Activated CD4-positive, alpha-beta T cell treated with anti-CD3 and anti-CD28 coated beads, Interleukin-10, Interleukin-2, amounts not matched to agents 100 ng/mL and 50 ng/mL, durations not matched to agents 16 hours and 8 hours (primary cell): ENCODE data around the gene BLOC1S4.
"Not testable (repeated sequence)": the region's sequence is repeated elsewhere in the genome, so short reads cannot be mapped to it uniquely, and the experiment has no call there.

ENCODE experiments used
- DNase-seq: peaks from one replicate; pipeline ENCODE4 v3.0.0-alpha.2; 2020

Gene BLOC1S4

GRCh38 chr4:6716018-6716911, at the start of gene BLOC1S4:
Gene BLOC1S4, plus strand, starts transcription at chr4:6716174. Its CDS starts 36 bp downstream, at chr4:6716210.
- peak; percentile 92 for DNase-seq

- DNase-seq = no peak
These were observed 47.6 kb upstream of the BLOC1S4 start for GRCh38 chr4:6668391-6668790.

GRCh38 chr4:6671648-6672047, 44.3 kb upstream of the BLOC1S4 start:
- DNase-seq = no peak

GRCh38 chr4:6672131-6672530, 43.8 kb upstream of the BLOC1S4 start:
- DNase-seq = no peak

GRCh38 chr4:6672541-6673190, 43.3 kb upstream of the BLOC1S4 start:
- DNase-seq = not testable (repeated sequence)

- peak; percentile 69 for DNase-seq
These were observed 42.7 kb upstream of the BLOC1S4 start for GRCh38 chr4:6673191-6673659.

- DNase-seq = peak; percentile 96
These were observed 42.1 kb upstream of the BLOC1S4 start for GRCh38 chr4:6673660-6674499.

GRCh38 chr4:6674500-6675149, 41.3 kb upstream of the BLOC1S4 start:
- DNase-seq = peak; percentile 81

GRCh38 chr4:6676722-6677558, 39.0 kb upstream of the BLOC1S4 start:
- DNase-seq = no peak

GRCh38 chr4:6680372-6681034, 35.5 kb upstream of the BLOC1S4 start:
- no peak for DNase-seq

- no peak for DNase-seq
These were observed 34.8 kb upstream of the BLOC1S4 start for GRCh38 chr4:6681191-6681590.

- DNase-seq = no peak
These were observed 32.9 kb upstream of the BLOC1S4 start for GRCh38 chr4:6682862-6683590.

GRCh38 chr4:6684656-6685055, 31.3 kb upstream of the BLOC1S4 start:
- no peak for DNase-seq

- no peak for DNase-seq
These were observed 29.7 kb upstream of the BLOC1S4 start for GRCh38 chr4:6686104-6686787.

- DNase-seq = no peak
These were observed 27.8 kb upstream of the BLOC1S4 start for GRCh38 chr4:6687947-6688878.

GRCh38 chr4:6688879-6689505, 27.0 kb upstream of the BLOC1S4 start:
- peak; percentile 92 for DNase-seq

GRCh38 chr4:6689506-6689960, 26.4 kb upstream of the BLOC1S4 start:
- DNase-seq = peak; percentile 26

- no peak for DNase-seq
These were observed 23.6 kb upstream of the BLOC1S4 start for GRCh38 chr4:6692379-6692778.
